ENCODE measurements around the gene RTN4RL1.

The RTN4RL1 gene

DNA sequence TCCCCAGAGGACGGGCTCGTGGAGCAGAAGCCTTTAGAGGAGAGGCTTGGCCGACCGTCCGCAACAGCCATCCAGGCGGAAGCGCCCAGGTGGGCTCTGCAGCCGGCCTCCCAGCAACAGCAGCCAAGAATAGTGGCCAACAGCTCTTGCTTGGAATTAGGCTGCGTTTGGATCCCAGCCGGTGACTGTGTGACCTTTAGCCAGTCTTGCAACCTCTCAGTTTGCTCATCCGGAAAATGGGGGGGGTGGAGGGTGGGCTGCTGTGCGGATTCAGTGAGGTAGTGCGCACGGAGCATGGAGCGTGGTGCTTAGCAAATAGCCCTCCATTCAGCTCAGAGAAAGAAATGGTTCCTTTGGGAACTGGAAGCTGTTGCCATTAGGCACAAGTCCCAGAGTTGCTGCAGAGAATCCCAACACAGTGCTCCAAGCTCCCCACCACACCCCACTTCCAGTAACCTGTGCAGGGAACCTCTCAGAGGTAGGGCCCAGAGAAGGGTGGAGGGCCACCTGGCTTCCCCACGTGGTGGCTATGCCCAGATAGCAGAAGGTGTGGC, 46.7 kb downstream of the RTN4RL1 start:
- no peak for DNase-seq (ENCODE audit: low read depth)
- no peak for TF ChIP-seq POLR2A (IDR thresholded peaks at IDR 0.05; ENCODE audit: extremely low read depth, insufficient read length)
- no peak for TF ChIP-seq MYC (IDR thresholded peaks at IDR 0.05; ENCODE audit: low read depth, low read length)
- TF ChIP-seq, protein P1, sequence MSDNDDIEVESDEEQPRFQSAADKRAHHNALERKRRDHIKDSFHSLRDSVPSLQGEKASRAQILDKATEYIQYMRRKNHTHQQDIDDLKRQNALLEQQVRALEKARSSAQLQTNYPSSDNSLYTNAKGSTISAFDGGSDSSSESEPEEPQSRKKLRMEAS (IDR thresholded peaks at IDR 0.05; ENCODE audit: low read depth, low read length): no peak
- TF ChIP-seq, protein P2, sequence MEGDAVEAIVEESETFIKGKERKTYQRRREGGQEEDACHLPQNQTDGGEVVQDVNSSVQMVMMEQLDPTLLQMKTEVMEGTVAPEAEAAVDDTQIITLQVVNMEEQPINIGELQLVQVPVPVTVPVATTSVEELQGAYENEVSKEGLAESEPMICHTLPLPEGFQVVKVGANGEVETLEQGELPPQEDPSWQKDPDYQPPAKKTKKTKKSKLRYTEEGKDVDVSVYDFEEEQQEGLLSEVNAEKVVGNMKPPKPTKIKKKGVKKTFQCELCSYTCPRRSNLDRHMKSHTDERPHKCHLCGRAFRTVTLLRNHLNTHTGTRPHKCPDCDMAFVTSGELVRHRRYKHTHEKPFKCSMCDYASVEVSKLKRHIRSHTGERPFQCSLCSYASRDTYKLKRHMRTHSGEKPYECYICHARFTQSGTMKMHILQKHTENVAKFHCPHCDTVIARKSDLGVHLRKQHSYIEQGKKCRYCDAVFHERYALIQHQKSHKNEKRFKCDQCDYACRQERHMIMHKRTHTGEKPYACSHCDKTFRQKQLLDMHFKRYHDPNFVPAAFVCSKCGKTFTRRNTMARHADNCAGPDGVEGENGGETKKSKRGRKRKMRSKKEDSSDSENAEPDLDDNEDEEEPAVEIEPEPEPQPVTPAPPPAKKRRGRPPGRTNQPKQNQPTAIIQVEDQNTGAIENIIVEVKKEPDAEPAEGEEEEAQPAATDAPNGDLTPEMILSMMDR (IDR thresholded peaks at IDR 0.05; ENCODE audit: low read depth, low read length): no peak
- no peak overlapping the region for H3K4me3 ChIP-seq (ENCODE audit: low read depth, low read length)

DNA sequence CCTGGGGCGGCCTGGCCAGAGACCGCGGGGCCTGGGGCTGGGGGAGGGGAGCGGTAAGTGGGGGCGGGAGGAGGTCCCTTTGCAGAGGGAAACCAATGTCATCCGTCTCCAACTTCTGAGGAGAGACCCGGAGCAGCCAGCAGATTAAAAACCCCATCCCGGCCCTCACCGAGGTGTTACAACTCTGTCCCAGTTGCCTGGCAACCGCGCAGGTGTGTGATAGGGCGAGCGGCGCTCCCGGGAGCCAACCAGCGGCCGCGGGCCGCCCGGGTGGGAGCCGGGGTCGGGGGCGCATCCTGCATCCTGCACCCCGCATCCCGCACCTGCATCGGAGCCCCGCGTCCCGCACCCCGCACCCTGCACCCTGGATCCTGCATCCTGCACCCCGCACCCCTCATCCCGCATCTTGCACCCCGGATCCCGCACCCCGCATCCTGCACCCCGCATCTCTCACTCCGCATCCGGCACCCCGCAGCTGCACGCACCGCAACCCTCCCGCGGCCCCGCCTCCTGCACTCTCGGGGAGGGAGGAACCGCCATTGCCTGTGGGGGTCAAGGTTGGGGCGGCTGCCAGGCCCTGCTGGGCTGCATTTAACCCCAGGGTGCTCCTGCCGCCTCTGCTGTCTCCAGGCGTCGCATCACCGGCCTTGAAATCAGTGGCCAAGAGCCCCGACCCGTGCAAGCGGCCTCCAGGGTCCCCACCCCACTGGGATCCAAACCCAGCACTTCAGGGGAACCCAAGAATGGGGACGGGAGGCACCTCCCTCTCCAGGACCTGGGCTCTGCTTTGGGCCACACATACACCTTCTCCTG, 47.3 kb downstream of the RTN4RL1 start:
- TF ChIP-seq, protein P2 (IDR thresholded peaks at IDR 0.05; ENCODE audit: low read depth, low read length): no peak
- TF ChIP-seq MYC (IDR thresholded peaks at IDR 0.05; ENCODE audit: low read depth, low read length) (no peak), POLR2A (IDR thresholded peaks at IDR 0.05; ENCODE audit: extremely low read depth, insufficient read length) (no peak)
- TF ChIP-seq, protein P1 (IDR thresholded peaks at IDR 0.05; ENCODE audit: low read depth, low read length): no peak
- no peak for DNase-seq (ENCODE audit: low read depth)
- no peak overlapping the region for H3K4me3 ChIP-seq (ENCODE audit: low read depth, low read length)

DNA sequence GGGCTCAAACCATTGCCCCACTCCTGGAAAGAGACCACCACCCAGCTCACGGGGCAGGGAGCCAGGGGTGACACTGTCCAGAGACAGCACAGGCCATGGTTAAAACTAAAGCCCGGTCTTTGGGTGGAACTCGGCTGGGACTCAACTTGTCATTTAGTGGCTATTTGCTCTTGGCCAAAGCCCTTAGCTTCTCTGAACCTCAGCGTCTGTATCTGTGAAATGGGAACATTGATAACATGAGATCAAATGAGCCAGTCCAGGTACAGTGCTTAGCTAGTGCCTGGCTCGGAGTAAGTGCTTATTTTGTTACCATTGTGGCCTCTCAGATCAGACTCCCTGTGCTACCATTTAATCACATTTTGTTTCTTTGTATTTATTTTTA, 48.5 kb downstream of the RTN4RL1 start:
- TF ChIP-seq, protein P1 (IDR thresholded peaks at IDR 0.05; ENCODE audit: low read depth, low read length): no peak
- TF ChIP-seq POLR2A (IDR thresholded peaks at IDR 0.05; ENCODE audit: extremely low read depth, insufficient read length): no peak
- TF ChIP-seq MYC (IDR thresholded peaks at IDR 0.05; ENCODE audit: low read depth, low read length): no peak
- TF ChIP-seq, protein P2 (IDR thresholded peaks at IDR 0.05; ENCODE audit: low read depth, low read length): no peak
- DNase-seq (ENCODE audit: low read depth): no peak

DNA sequence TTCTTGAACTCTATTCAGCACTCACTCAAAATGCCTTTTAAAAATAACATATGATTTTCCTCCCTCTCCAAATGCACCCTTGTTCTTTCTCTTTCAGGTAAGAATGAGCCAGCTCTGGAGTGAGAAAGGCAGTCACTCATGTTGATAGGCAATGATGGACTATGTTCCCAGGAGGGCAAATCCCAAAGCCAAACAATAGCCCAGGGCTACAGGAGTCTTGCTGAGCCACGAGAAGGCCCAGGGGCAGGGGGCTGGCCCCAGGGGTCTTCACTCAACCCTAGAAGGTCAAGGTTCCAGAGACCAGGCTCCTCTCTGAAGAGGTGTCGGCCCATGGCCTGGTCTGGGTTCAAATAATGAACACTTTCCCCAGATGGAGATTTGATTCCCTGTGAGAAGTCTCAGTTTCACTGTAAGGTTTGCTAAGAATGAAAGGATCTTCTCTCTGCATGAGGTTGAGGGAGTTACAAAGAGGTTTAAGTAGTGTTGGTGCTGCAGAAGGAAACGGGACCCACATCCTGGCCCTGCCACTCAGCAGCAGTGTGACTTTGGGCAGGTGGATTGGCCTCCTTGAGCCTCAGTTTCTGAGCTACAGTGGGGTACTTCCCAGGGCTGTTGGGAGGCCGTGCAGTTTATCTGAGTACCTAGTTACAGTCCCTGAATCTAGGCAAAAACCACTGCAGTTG, 49.0 kb downstream of the RTN4RL1 start:
- no peak for DNase-seq (ENCODE audit: low read depth)
- no peak overlapping the region for H3K4me3 ChIP-seq (ENCODE audit: low read depth, low read length)

More for the DNA sequence above, 48.5 kb downstream of the RTN4RL1 start:
- H3K4me3 ChIP-seq (ENCODE audit: low read depth, low read length): no peak overlapping the region

DNA sequence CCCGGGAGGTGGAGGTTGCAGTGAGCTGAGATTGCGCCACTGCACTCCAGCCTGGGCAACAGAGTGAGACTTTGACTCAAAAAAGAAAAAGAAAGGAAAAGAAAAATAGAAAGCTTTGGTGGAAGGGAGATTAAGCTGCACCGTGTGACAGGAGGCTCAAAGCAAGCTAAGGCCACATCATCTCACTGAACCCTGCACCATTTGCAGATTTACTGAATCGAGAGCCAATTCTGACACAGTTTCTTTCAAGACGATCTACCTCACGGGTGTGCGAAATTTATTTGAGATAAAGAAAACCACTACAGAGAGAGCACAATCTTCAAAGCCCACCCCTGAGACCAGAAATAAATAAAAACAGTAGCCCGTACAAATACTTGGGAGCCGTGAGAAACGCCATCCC, 49.6 kb downstream of the RTN4RL1 start:
- DNase-seq (ENCODE audit: low read depth): no peak
- H3K4me3 ChIP-seq (ENCODE audit: low read depth, low read length): no peak overlapping the region
- TF ChIP-seq MYC (IDR thresholded peaks at IDR 0.05; ENCODE audit: low read depth, low read length): no peak
- TF ChIP-seq, protein P1 (IDR thresholded peaks at IDR 0.05; ENCODE audit: low read depth, low read length): no peak
- TF ChIP-seq POLR2A (IDR thresholded peaks at IDR 0.05; ENCODE audit: extremely low read depth, insufficient read length): no peak
- TF ChIP-seq, protein P2 (IDR thresholded peaks at IDR 0.05; ENCODE audit: low read depth, low read length): no peak

More for the DNA sequence above, 49.0 kb downstream of the RTN4RL1 start:
- TF ChIP-seq, protein P2 (IDR thresholded peaks at IDR 0.05; ENCODE audit: low read depth, low read length): no peak
- TF ChIP-seq, protein P1 (IDR thresholded peaks at IDR 0.05; ENCODE audit: low read depth, low read length): no peak
- TF ChIP-seq POLR2A (IDR thresholded peaks at IDR 0.05; ENCODE audit: extremely low read depth, insufficient read length) (no peak), MYC (IDR thresholded peaks at IDR 0.05; ENCODE audit: low read depth, low read length) (no peak)
